HL-60/S4 treated with phorbol 12-myristate 13-acetate at 8.2 ng/mL for 4 days and 3 days (cell line): ENCODE measurements around the gene MORN1.

Experiments
- in situ Hi-C: fragments of 300-500 bp; cut with MboI; formaldehyde crosslinking; loops from 2 replicates; pipeline ENCODE4 v1.15.0; 2022; ENCODE audit warnings: low sequenced_read_pairs

MORN1 gene

GRCh38 chr1:2405588-2406295, 14.4 kb upstream of the MORN1 start:
- in situ Hi-C loops = no loop called here

GRCh38 chr1:2404890-2405511, 13.6 kb upstream of the MORN1 start:
- in situ Hi-C loops = no loop called here

GRCh38 chr1:2404142-2404889, 13.0 kb upstream of the MORN1 start:
- in situ Hi-C loops = no loop called here

GRCh38 chr1:2403273-2403672, 11.9 kb upstream of the MORN1 start:
- in situ Hi-C loops = no loop called here

- in situ Hi-C loops = no loop called here
Observed at GRCh38 chr1:2402420-2402819, 11.1 kb upstream of the MORN1 start.

GRCh38 chr1:2400950-2401649, 9.7 kb upstream of the MORN1 start:
- in situ Hi-C loops = no loop called here

GRCh38 chr1:2400576-2400909, 9.2 kb upstream of the MORN1 start:
- in situ Hi-C loops = no loop called here

GRCh38 chr1:2399890-2400575, 8.7 kb upstream of the MORN1 start:
- in situ Hi-C loops = no loop called here

GRCh38 chr1:2398871-2399270, 7.5 kb upstream of the MORN1 start:
- in situ Hi-C loops = no loop called here

GRCh38 chr1:2397007-2397679, 5.8 kb upstream of the MORN1 start:
- in situ Hi-C loops = no loop called here

GRCh38 chr1:2396476-2396875, 5.1 kb upstream of the MORN1 start:
- in situ Hi-C loops = no loop called here

GRCh38 chr1:2396059-2396458, 4.7 kb upstream of the MORN1 start:
- in situ Hi-C loops = no loop called here

- in situ Hi-C loops = no loop called here
Observed at GRCh38 chr1:2395245-2395644, 3.9 kb upstream of the MORN1 start.

GRCh38 chr1:2394761-2395160, 3.4 kb upstream of the MORN1 start:
- in situ Hi-C loops = no loop called here

- in situ Hi-C loops = no loop called here
Observed at GRCh38 chr1:2394220-2394619, 2.9 kb upstream of the MORN1 start.

GRCh38 chr1:2393471-2393877, 2.1 kb upstream of the MORN1 start:
- in situ Hi-C loops = no loop called here

- in situ Hi-C loops = no loop called here
Observed at GRCh38 chr1:2392686-2393085, 1.3 kb upstream of the MORN1 start.

- in situ Hi-C loops = no loop called here
Observed at GRCh38 chr1:2391931-2392509, 666 bp upstream of the MORN1 start.

- in situ Hi-C loops = no loop called here
Observed at GRCh38 chr1:2389644-2390043, 1.7 kb downstream of the MORN1 start.
